Lung (tissue), 12 donors: Measurements from ENCODE around the gene CD276. TPM values are rescaled to one million over a fixed set of nuclear protein-coding genes. Genes with fewer than 3 reads are reported as not detected.

Experiments
- ATAC-seq: fragments of 200-7000 bp; cut with Tn5 transposase; one replicate; pipeline ENCODE4 v1.9.1; 2020; ENCODE audit warnings: moderate number of reproducible peaks; ENCODE audit not compliant: insufficient read depth, low FRiP score
- DNase-seq, 3 donors: peaks; one replicate each; pipeline ENCODE4 v3.0.0-alpha.2; 2013 to 2017
- H3K27ac ChIP-seq, 2 donors: one replicate each; pipeline ENCODE4 v1.5.1; 2013; ENCODE audit warnings: mild to moderate bottlenecking in 2 of 2, moderate library complexity in 2 of 2, control low read depth in 1 of 2, inconsistent platforms in 1 of 2, low read depth in 1 of 2, low read length in 1 of 2
- H3K27me3 ChIP-seq, 3 donors: one replicate each; pipeline ENCODE4 v1.5.1; 2013; ENCODE audit warnings: low read length in 2 of 3; ENCODE audit not compliant: control insufficient read depth in 3 of 3, insufficient read depth in 3 of 3
- H3K36me3 ChIP-seq, 4 donors: one replicate each; pipeline ENCODE4 v1.5.1; 2013; ENCODE audit warnings: low read length in 4 of 4, mild to moderate bottlenecking in 1 of 4, moderate library complexity in 1 of 4; ENCODE audit not compliant: control insufficient read depth in 4 of 4, insufficient read depth in 4 of 4
- H3K4me1 ChIP-seq, 5 donors: one replicate each; pipeline ENCODE4 v1.5.1; 2013; ENCODE audit warnings: low read length in 5 of 5, mild to moderate bottlenecking in 2 of 5, moderate library complexity in 1 of 5; ENCODE audit not compliant: control insufficient read depth in 5 of 5, insufficient read depth in 5 of 5
- H3K4me3 ChIP-seq: one replicate; pipeline ENCODE4 v1.5.1; 2013; ENCODE audit warnings: mild to moderate bottlenecking, control low read depth, moderate library complexity
- H3K9ac ChIP-seq, 2 donors: one replicate each; pipeline ENCODE4 v1.5.1; 2013; ENCODE audit warnings: low read length in 2 of 2, control low read depth in 1 of 2; ENCODE audit not compliant: insufficient read depth in 1 of 2
- H3K9me3 ChIP-seq, 4 donors: one replicate each; pipeline ENCODE4 v1.5.1; 2013; ENCODE audit warnings: low read length in 3 of 4, mild to moderate bottlenecking in 1 of 4, moderate library complexity in 1 of 4; ENCODE audit not compliant: control insufficient read depth in 4 of 4, insufficient read depth in 3 of 4
- WGBS, 2 donors: extraction: QIAGEN DNeasy Blood & Tissue Kit; methylation state at CpG; one replicate each; pipeline ENCODE4 v1.1.7; 2013; 5-methylcytosine and 5-hydroxymethylcytosine counted together
- polyA plus RNA-seq, 2 donors: library from polyadenylated mRNA; stranded (reverse); fragments of 200-250 nt; gene quantifications; one replicate each; pipeline ENCODE4 v1.2.1, GENCODE V29; 2013
- total RNA-seq, 2 donors: library from RNA; depleted of rRNA in 1 of 2; stranded (reverse); fragments of >200 nt in 1 of 2; gene quantifications; one replicate each; pipeline ENCODE4 v1.2.1, GENCODE V29; 2014 to 2021
- TF ChIP-seq, protein P1 (sequence below): IDR thresholded peaks from 2 replicates; pipeline ENCODE4 v1.5.1; 2012; ENCODE audit warnings: mild to moderate bottlenecking; ENCODE audit errors: control extremely low read depth, extremely low read depth
- donor health status: control.
- donor health status: control.
- donor health status: Bipolar disorder and iron deficiency.
- donor health status: healthy.
- donor health status: DM: yes; HTN: yes; CAD: no.

The CD276 gene
- total and polyA plus RNA-seq, 4 donors, result 33.8 to 71.1 (median 37.1) TPM

DNA sequence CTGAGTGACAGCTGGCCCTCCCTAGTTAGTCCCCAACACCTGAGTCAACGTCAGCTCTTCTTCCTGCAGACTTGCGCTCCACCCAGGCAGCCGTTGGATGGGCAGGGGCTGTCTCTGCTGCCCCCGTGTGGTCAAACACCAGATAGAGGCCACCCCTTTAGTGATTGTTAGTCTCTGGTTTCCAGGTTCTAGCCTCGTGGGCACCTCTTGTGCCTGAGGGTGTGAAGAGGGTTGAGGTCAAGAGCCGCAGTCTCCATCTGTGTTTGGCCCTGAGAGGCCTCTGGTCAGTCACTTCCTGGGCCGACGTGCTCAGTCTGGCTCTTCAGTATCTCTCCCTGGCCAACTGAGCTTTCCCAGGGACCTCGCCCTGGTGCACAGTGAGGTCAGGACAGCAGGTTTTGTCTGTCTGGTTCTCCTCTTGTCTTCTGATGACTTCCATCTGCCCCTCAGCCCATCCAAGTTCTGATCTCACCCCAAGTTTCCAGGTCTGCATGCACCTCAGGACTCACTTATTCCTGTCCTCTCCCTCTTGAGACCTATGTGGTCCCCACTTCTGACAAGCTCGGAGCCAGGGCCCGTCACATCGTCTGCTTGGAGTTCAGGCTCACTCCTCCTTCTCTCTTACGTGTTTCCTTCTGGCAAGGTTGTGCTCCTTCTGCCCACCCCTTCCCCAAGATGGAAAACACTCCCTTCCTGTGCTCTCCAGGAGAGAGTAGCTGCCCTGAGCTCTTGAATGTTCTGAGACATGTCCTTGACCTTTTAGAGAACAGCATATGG lies 20.9 kb downstream of the CD276 start:
- Histone ChIP-seq H3K27me3 (no peaks in the 10 kb centered on the region), H3K4me1 (peaks cover 0 to 2% (median 0%) of the 10 kb centered on the region in 5 donors), H3K36me3 (peaks cover 0 to 41% (median 21%) of the 10 kb centered on the region in 4 donors), H3K9me3 (no peaks in the 10 kb centered on the region), H3K27ac (no peak overlapping the region), H3K4me3 (no peak overlapping the region), H3K9ac (no peak overlapping the region)
- ATAC-seq (peak; percentile 74), DNase-seq (peak; percentile 49 to 69 (median 67))
- WGBS, 2 donors, result 35 to 41% methylated on average over 13 of the region's 13 CpGs
- TF ChIP-seq, protein P1, sequence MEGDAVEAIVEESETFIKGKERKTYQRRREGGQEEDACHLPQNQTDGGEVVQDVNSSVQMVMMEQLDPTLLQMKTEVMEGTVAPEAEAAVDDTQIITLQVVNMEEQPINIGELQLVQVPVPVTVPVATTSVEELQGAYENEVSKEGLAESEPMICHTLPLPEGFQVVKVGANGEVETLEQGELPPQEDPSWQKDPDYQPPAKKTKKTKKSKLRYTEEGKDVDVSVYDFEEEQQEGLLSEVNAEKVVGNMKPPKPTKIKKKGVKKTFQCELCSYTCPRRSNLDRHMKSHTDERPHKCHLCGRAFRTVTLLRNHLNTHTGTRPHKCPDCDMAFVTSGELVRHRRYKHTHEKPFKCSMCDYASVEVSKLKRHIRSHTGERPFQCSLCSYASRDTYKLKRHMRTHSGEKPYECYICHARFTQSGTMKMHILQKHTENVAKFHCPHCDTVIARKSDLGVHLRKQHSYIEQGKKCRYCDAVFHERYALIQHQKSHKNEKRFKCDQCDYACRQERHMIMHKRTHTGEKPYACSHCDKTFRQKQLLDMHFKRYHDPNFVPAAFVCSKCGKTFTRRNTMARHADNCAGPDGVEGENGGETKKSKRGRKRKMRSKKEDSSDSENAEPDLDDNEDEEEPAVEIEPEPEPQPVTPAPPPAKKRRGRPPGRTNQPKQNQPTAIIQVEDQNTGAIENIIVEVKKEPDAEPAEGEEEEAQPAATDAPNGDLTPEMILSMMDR, result peak; percentile 44

DNA sequence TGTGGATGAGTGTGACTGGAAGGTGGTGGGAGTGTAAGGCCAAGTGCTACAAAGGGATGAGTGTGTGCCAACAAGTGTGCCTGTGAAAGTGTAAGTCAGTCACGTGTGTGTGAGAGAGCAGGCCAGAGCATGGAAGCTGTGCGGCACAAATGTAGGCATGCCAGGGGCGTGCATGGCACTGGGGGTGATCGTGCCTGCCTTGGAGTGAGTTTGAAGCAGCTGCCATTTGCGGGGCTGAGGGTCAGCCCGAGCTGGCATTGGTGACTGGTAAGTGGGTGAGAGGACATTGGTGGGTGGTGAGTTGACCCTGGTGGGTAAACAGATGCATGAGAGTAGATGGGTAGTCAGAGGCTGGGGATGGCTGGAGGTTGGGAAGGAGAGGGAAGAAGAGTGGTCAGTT lies 24.5 kb downstream of the CD276 start:
- Histone ChIP-seq H3K27ac (no peak overlapping the region), H3K9ac (no peak overlapping the region), H3K36me3 (peaks cover 0 to 53% (median 30%) of the 10 kb centered on the region in 4 donors), H3K4me1 (peaks cover 0 to 7% (median 0%) of the 10 kb centered on the region in 5 donors), H3K27me3 (no peaks in the 10 kb centered on the region), H3K4me3 (no peak overlapping the region), H3K9me3 (no peaks in the 10 kb centered on the region)
- ATAC-seq, result no peak
- TF ChIP-seq, protein P1, result no peak
- WGBS, 2 donors, result 93 to 98% methylated on average over 6 of the region's 6 CpGs
- DNase-seq, result no peak

DNA sequence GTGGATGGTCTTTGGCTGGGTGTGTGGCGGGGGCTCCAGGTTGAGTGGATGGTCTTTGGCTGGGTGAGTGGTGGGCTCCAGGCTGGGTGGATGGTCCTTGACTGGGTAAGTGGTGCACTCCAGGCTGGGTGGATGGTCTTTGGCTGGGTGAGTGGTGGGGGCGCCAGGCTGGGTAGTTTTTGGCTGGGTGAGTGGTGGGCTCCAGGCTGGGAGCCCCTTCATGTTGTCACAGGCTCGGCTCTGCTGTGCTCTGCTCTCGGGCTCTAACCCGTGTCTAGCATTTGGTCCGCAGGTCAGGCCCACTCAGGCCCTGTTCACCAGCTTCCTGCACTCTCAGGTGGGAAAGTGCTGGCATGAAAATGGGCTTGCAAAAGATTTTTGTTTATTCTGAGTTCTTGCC lies 25.1 kb downstream of the CD276 start:
- Histone ChIP-seq H3K9ac (no peak overlapping the region), H3K36me3 (peaks cover 0 to 48% (median 30%) of the 10 kb centered on the region in 4 donors), H3K27ac (no peak overlapping the region), H3K27me3 (no peaks in the 10 kb centered on the region), H3K4me1 (peaks cover 0 to 7% (median 0%) of the 10 kb centered on the region in 5 donors), H3K4me3 (no peak overlapping the region), H3K9me3 (no peaks in the 10 kb centered on the region)
- DNase-seq, result no peak
- TF ChIP-seq, protein P1, result no peak
- WGBS, 2 donors, result 91 to 98% methylated on average over 6 of the region's 6 CpGs
- ATAC-seq, result no peak
